GM21717 (cell line): ENCODE measurements around the gene PRKACB.
"Not testable (repeated sequence)": the region's sequence is repeated elsewhere in the genome, so short reads cannot be mapped to it uniquely, and the experiment has no call there.

Source experiments
- ATAC-seq: cut with Tn5 transposase; IDR thresholded peaks from one replicate; pipeline ENCODE4 v1.9.1; 2021; ENCODE audit warnings: mild to moderate bottlenecking, moderate library complexity; ENCODE audit not compliant: unreplicated experiment

The PRKACB gene

DNA sequence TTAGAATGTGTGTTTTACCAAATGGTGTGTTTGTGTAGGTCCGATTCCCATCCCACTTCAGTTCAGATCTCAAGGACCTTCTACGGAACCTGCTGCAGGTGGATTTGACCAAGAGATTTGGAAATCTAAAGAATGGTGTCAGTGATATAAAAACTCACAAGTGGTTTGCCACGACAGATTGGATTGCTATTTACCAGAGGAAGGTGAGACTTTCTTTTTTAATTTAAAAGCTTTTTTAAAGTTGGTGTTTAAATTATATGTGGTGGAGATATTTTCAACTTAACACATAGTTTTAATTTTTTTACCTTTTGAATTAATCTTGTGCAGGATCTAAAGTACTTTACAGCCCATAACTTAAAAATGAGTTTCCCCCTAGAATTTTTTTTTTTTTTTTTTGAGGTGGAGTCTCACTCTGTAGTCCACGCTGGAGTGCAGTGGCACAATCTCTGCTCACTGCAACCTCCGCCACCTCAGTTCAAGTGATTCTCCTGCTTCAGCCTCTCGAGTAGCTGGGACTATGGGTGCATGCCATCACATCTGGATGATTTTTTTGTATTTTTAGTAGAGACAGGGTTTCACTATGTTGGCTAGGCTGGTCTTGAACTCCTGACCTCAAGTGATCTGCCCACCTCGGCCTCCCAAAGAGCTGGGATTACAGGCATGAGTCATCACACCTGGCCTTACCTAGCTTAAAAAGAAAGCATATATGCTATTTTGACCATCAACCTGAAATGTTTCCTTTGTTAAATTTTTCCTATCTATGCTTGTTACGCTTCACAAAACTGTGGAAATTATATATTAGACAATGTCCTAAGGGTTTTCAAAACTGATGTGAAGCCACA lies 70.3 kb downstream of the PRKACB start:
- ATAC-seq, result no peak

GRCh38 chr1:84217239-84217638 lies 73.2 kb downstream of the PRKACB start:
- no peak for ATAC-seq

DNA sequence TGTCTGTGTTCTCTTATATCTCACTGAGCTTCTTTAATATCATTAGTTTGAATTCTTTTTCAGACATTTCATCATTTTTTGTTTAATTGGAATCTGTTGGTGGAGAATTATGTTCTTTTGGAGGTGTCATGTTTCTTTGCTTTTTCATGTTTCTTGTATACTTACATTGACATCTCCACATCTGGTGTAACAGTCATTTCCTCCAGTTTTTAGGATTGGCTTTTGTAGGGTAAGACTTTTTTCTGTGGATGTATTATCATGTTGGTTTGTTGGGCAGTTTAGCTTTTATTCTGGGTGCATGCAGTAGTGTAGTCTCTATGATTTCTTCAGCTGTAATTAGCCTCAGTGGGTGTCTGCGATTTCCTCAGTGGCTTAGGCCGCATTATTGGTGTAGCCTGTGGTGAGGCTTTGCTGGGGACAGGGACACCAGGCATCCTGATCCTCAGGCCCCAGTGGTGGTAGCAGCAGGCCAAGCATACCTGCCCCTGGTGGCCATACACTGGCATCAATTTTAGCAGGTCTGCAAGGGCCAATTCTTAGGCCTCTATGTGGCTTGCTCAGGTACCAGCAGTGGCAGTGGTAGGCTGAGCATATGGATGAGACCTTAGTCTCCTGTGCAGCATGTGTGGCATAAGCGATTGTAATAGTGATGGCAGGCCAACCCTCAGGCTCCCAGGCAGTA lies 79.8 kb downstream of the PRKACB start:
- ATAC-seq, result no peak

GRCh38 chr1:84224905-84225304 lies 80.8 kb downstream of the PRKACB start:
- no peak for ATAC-seq

DNA sequence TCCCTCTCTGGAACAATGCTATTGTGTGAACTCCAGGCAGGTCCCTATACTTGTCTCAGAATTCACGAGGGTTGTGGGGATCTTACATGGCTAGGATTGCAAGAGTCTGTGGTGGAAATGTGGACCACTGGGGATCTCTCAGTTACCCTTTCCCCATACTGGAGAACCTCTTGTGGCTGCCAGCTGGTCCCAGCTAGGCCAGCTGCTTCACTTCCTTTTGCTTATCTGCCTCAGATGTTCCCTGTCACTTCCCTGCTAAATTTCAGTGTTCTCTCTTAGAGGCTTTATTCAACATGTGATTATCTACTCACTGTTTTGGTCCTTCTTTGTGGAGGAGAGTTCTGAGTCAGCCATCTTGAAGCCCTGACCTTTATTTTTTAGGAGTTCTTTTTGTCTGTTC lies 81.6 kb downstream of the PRKACB start:
- no peak for ATAC-seq

- ATAC-seq, result not testable (repeated sequence)
Observed at GRCh38 chr1:84232676-84233075, 88.6 kb downstream of the PRKACB start.

GRCh38 chr1:84236256-84236655 lies 92.2 kb downstream of the PRKACB start:
- ATAC-seq, result no peak

GRCh38 chr1:84242641-84243040 lies 98.6 kb downstream of the PRKACB start:
- ATAC-seq, result no peak

- ATAC-seq, result no peak
Observed at GRCh38 chr1:84245563-84245962, 101.5 kb downstream of the PRKACB start.

GRCh38 chr1:84246213-84246612 lies 102.1 kb downstream of the PRKACB start:
- ATAC-seq, result no peak

GRCh38 chr1:84247425-84248220 lies 103.6 kb downstream of the PRKACB start:
- ATAC-seq, result no peak

- no peak for ATAC-seq
Observed at GRCh38 chr1:84250668-84251067, 106.6 kb downstream of the PRKACB start.

DNA sequence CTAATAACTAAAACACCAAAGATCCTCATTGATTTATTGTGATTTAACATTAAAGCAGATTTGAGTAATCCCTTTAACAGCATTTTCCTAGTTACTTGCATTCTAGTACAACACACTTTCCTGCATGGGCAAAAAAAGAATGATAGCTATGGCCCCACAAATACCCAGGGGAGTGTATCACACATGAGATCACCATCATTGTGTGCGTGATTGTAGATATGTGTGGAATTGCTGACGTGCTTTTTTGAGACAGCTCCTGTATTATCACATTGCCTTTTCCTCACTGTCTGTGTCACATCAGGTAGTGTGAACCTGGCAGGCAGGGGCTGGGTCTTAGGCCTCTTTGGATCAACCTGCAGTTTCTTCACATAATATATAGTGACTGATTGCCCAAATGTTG lies 109.0 kb downstream of the PRKACB start:
- ATAC-seq, result no peak

DNA sequence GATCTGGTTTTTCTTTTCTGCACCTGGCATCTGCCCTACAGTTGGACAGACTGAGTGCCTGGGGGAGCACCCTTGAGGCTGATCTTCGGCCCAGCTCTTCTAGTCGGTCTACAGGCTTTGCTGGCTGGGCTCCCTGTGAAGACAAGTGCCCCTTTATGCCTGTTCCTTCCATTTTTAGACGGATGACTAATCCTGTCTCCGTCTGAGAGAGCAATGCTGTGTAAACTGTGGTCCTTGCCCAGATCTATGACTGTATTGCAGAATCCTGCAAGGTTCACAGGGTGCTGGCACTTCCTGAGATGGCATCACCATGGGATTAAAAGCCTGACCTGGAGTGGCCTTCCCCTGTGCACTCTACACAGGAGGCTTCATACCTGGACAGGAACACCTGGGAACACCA lies 109.8 kb downstream of the PRKACB start:
- ATAC-seq, result no peak

DNA sequence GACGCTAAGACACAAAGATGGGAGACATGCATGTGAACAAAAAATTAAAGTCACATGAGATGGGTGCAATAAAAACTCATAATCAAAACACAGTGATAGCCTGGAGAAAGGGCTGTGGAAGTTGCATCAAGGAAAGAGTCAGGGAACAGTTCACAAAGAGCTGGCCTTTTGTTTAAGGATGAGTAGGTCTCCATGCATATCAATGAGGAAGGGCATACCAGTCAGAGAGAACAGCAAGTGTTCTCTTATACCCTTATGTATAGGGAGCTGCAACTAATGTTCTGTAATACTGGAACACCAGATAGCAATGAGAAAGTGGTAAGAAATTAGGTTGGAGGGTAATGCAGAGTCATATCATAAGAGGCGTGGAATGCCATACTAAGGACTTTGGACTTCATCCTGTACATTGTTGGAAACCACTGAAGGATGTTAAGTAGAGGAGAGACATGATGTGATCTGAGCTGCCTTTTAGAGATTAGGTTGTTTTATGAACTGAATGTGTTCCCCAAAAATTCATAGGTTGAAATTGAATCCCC lies 110.7 kb downstream of the PRKACB start:
- no peak for ATAC-seq

- ATAC-seq, result no peak
Observed at GRCh38 chr1:84255582-84255981, 111.5 kb downstream of the PRKACB start.

- ATAC-seq, result no peak
Observed at GRCh38 chr1:84257617-84258016, 113.5 kb downstream of the PRKACB start.

DNA sequence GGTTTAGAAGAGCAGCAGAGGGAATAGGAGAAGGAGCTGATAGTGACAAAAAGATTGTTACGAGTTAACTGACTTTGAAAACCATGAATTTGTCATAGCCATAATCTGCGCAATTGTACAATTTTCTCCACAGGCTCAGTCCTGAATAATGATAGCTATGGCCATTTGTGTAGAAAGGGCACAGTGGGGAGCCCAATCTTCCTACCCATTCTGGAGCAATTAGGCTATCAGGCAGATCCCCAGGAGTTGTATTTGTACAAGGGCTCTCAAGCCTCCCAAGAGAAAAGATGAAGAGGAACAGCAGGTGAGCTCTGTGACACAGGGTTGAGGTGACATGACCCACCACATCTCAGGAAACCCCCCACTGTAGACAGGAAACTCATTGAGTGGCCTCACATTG lies 115.3 kb downstream of the PRKACB start:
- no peak for ATAC-seq

- no peak for ATAC-seq
Observed at GRCh38 chr1:84259989-84260388, 115.9 kb downstream of the PRKACB start.

DNA sequence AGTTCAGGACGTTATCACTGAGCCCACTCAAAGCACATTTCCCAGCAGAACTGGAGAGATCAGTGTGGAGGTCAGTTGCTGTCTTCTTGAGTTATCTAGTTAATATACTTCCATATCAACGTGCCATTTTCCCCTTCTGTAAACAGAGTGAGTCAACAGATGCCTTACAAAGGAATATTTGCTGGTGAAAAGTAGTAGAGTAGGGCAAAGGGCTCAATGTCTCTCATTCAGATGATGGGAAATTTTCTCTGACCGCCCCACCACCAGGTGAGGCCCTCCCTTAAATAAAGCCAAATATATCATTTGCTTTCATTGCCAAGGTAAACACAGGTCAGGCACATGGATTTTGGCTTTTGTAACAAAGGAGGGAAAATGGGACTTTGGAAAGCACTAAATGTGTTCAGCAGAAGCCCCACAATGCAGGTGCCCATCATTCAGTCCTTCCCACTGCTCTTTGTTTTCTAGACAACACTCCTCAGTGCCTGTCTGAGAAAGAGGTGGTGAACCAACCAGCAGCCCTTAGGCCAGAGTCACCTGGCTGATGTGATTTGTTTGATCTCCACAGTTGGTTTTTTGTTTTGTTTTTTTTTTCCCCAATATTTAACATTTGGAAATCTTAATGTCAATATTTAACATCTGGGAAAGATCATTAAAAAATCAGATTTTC lies 116.9 kb downstream of the PRKACB start:
- ATAC-seq, result no peak

DNA sequence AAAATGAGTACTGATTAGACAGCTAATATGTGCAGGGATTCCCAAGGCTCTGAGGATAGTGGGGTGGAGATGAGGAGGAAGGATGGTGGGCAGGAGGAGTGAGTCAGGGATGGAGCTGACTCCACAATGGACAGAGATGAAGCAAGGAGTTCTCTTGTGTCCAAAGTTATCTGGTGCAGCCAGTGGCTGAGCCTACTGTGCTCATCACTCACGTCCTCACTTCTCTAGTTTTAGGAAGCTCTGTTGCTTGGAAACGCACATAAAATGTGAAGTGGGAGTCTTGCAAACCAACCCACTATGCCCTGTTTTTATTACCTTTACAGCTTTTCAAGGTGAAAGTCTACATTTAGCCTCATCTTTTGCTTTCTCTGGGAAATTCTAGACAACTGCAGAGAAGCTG lies 120.9 kb downstream of the PRKACB start:
- ATAC-seq, result no peak
